GM19238 (cell line): ENCODE results near the gene ZBTB7C.
A peak's percentile ranks its signal among the peaks of the same experiment; 100 is the strongest.
"Not testable (repeated sequence)": the region's sequence is repeated elsewhere in the genome, so short reads cannot be mapped to it uniquely, and the experiment has no call there.

ENCODE experiments used
- DNase-seq: peaks from one replicate; pipeline ENCODE4 v3.0.0; 2011; ENCODE audit warnings: low spot score; ENCODE audit not compliant: insufficient read length

The ZBTB7C gene

GRCh38 chr18:48408727-48409590 lies at the start of gene ZBTB7C:
Gene ZBTB7C, minus strand, starts transcription at chr18:48409383.
- no peak for DNase-seq

GRCh38 chr18:48456838-48457237 lies 47.7 kb upstream of the ZBTB7C start:
- no peak for DNase-seq

GRCh38 chr18:48455555-48456478 lies 46.6 kb upstream of the ZBTB7C start:
- DNase-seq: no peak

- DNase-seq: no peak
Measured at GRCh38 chr18:48454261-48454757, 45.1 kb upstream of the ZBTB7C start.

- DNase-seq: no peak
Measured at GRCh38 chr18:48453330-48454066, 44.3 kb upstream of the ZBTB7C start.

- DNase-seq: no peak
Measured at GRCh38 chr18:48452861-48453323, 43.7 kb upstream of the ZBTB7C start.

GRCh38 chr18:48450685-48451084 lies 41.5 kb upstream of the ZBTB7C start:
- DNase-seq: no peak

GRCh38 chr18:48446582-48447225 lies 37.5 kb upstream of the ZBTB7C start:
- peak; percentile 53 for DNase-seq

- peak; percentile 37 for DNase-seq
Measured at GRCh38 chr18:48445540-48445939, 36.4 kb upstream of the ZBTB7C start.

GRCh38 chr18:48442761-48443160 lies 33.6 kb upstream of the ZBTB7C start:
- DNase-seq: no peak

GRCh38 chr18:48441405-48441881 lies 32.3 kb upstream of the ZBTB7C start:
- no peak for DNase-seq

- no peak for DNase-seq
Measured at GRCh38 chr18:48440924-48441323, 31.7 kb upstream of the ZBTB7C start.

GRCh38 chr18:48436907-48437306 lies 27.7 kb upstream of the ZBTB7C start:
- DNase-seq: no peak

- not testable (repeated sequence) for DNase-seq
Measured at GRCh38 chr18:48434382-48434781, 25.2 kb upstream of the ZBTB7C start.

GRCh38 chr18:48433541-48433940 lies 24.4 kb upstream of the ZBTB7C start:
- DNase-seq: no peak

- no peak for DNase-seq
Measured at GRCh38 chr18:48430150-48430549, 21.0 kb upstream of the ZBTB7C start.

- no peak for DNase-seq
Measured at GRCh38 chr18:48428475-48429177, 19.4 kb upstream of the ZBTB7C start.

- DNase-seq: no peak
Measured at GRCh38 chr18:48422947-48423378, 13.8 kb upstream of the ZBTB7C start.

- no peak for DNase-seq
Measured at GRCh38 chr18:48419277-48420022, 10.3 kb upstream of the ZBTB7C start.
